IgD-negative memory B cell (primary cell): ENCODE measurements around the gene PALM. TPM values are rescaled to one million over a fixed set of nuclear protein-coding genes. Genes with fewer than 3 reads are reported as not detected.
A peak's percentile ranks its signal among the peaks of the same experiment; 100 is the strongest.

Source experiments
- H3K27ac Mint-ChIP-seq, 3 donors: one replicate each; pipeline ENCODE4 v1.8.0; 2020 to 2022; ENCODE audit warnings: mild to moderate bottlenecking in 3 of 3, mixed read lengths in 3 of 3, moderate library complexity in 1 of 3
- H3K27me3 Mint-ChIP-seq: one replicate; pipeline ENCODE4 v1.8.0; 2021; ENCODE audit warnings: mixed read lengths
- H3K36me3 Mint-ChIP-seq: one replicate; pipeline ENCODE4 v1.8.0; 2020; ENCODE audit warnings: mild to moderate bottlenecking, mixed read lengths
- H3K4me1 Mint-ChIP-seq, 3 donors: one replicate each; pipeline ENCODE4 v1.8.0; 2020 to 2022; ENCODE audit warnings: mixed read lengths in 3 of 3, mild to moderate bottlenecking in 1 of 3
- H3K4me3 Mint-ChIP-seq, 4 donors: one replicate each; pipeline ENCODE4 v1.8.0; 2020 to 2022; ENCODE audit warnings: mild to moderate bottlenecking in 4 of 4, mixed read lengths in 4 of 4, moderate library complexity in 3 of 4
- H3K9me3 Mint-ChIP-seq, 3 donors: one replicate each; pipeline ENCODE4 v1.8.0; 2020 to 2021; ENCODE audit warnings: mixed read lengths in 3 of 3, mild to moderate bottlenecking in 1 of 3
- polyA plus RNA-seq: library from polyadenylated mRNA; unstranded; fragments of 300-500 nt; fragmentation: Illumina TruSeq; gene quantifications from one replicate; pipeline ENCODE4 v1.2.3, GENCODE V29; 2021

PALM gene
- polyA plus RNA-seq, 1 donor from 2014 or later: not detected

- H3K27me3 Mint-ChIP-seq: no peaks in the 10 kb centered on the region
- no peak overlapping the region for H3K27ac Mint-ChIP-seq
- no peaks in the 10 kb centered on the region for H3K4me1 Mint-ChIP-seq
- no peak overlapping the region for H3K4me3 Mint-ChIP-seq
- H3K36me3 Mint-ChIP-seq: peaks cover 2% of the 10 kb centered on the region
- peaks cover 0 to 13% (median 0%) of the 10 kb centered on the region in 3 donors for H3K9me3 Mint-ChIP-seq
These were observed 49.3 kb downstream of the PALM start for GRCh38 chr19:757811-758668.

DNA sequence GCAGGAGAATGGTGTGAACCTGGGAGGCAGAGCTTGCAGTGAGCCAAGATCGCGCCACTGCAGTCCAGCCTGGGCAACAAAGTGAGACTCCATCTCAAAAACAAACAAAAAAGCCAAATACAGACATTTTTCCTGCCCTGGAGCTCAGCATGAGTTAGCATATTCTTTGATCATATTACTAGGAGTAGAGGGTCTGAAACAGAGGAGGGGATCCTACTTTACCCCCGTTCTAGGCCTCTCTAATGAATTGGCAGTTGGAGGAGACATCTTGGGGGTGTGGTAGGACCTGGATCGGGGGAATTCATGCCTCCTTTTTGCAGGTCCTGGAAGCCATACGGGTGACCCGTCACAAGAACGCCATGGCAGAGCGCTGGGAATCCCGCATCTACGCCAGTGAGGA, 54.4 kb downstream of the PALM start:
- Mint-ChIP-seq H3K9me3 (peaks cover 0 to 7% (median 0%) of the 10 kb centered on the region in 3 donors), H3K27me3 (peaks cover 4% of the 10 kb centered on the region), H3K4me3 (no peak overlapping the region), H3K4me1 (no peaks in the 10 kb centered on the region), H3K36me3 (peaks cover 2% of the 10 kb centered on the region), H3K27ac (no peak overlapping the region)

GRCh38 chr19:763869-764268, 55.1 kb downstream of the PALM start:
- H3K9me3 Mint-ChIP-seq: peaks cover 0 to 5% (median 0%) of the 10 kb centered on the region in 3 donors
- no peak overlapping the region for H3K27ac Mint-ChIP-seq
- H3K27me3 Mint-ChIP-seq: peaks cover 7% of the 10 kb centered on the region
- no peaks in the 10 kb centered on the region for H3K4me1 Mint-ChIP-seq
- H3K36me3 Mint-ChIP-seq: no peaks in the 10 kb centered on the region
- no peak overlapping the region for H3K4me3 Mint-ChIP-seq

DNA sequence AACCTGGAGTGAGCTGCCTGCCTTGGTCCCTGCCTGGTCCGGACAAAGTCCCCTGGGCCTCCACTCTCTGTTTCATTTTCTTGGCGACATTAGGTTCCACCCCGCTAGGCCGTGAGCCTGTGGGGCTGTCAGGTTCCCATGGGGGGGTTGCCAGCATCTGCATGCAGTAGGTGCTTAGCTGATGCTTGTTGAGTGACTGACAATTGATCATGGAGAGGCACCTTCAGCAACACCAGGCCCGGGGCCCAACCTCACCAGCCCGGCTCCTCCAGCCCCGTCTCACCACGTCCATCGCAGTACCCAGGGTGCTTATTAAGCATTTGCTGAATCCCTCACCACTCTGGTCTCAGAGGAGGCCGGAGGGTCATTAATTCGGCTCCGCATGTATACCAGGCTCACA, 55.6 kb downstream of the PALM start:
- Mint-ChIP-seq H3K27me3 (peaks cover 7% of the 10 kb centered on the region), H3K36me3 (no peaks in the 10 kb centered on the region), H3K27ac (no peak overlapping the region), H3K4me1 (no peaks in the 10 kb centered on the region), H3K4me3 (no peak overlapping the region), H3K9me3 (peaks cover 0 to 5% (median 0%) of the 10 kb centered on the region in 3 donors)

DNA sequence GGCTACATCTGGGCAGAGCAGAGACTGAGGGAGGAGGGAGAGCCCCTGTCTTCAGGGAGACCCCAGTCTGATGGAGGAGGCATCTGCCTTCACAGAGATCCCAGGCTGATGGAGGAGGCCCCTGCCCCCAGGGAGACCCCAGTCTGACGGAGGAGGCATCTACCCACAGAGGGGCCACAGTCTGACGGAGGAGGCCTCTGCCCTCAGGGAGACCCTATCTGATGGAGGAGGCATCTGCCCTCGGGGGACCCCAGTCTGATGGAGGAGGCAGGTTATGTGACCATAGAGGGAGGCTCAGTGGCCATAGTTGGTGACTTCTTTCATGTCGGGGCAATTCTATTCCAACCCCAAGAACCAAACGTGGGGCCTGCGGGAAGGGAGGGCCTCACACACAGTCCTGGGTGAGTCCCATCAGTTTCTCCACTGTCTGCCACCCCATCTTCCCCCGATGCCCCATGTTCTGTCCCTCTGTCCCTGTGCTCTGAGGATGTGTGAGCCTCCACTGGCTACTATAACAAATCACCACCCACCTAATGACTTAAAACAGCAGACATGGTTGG, 56.5 kb downstream of the PALM start:
- no peaks in the 10 kb centered on the region for H3K36me3 Mint-ChIP-seq
- H3K4me1 Mint-ChIP-seq: peaks cover 0 to 1% (median 1%) of the 10 kb centered on the region in 3 donors
- H3K27me3 Mint-ChIP-seq: peaks cover 8% of the 10 kb centered on the region
- peaks cover 0 to 2% (median 0%) of the 10 kb centered on the region in 3 donors for H3K9me3 Mint-ChIP-seq
- no peak overlapping the region for H3K4me3 Mint-ChIP-seq
- H3K27ac Mint-ChIP-seq: no peak overlapping the region

GRCh38 chr19:768424-768823, 59.7 kb downstream of the PALM start:
- peak overlapping the region in 1 of 3 donors; percentile 31 for H3K27ac Mint-ChIP-seq
- peak overlapping the region in 1 of 4 donors; percentile 22 for H3K4me3 Mint-ChIP-seq
- no peaks in the 10 kb centered on the region for H3K9me3 Mint-ChIP-seq
- H3K36me3 Mint-ChIP-seq: no peaks in the 10 kb centered on the region
- H3K4me1 Mint-ChIP-seq: peaks cover 0 to 3% (median 3%) of the 10 kb centered on the region in 3 donors
- peaks cover 13% of the 10 kb centered on the region for H3K27me3 Mint-ChIP-seq

DNA sequence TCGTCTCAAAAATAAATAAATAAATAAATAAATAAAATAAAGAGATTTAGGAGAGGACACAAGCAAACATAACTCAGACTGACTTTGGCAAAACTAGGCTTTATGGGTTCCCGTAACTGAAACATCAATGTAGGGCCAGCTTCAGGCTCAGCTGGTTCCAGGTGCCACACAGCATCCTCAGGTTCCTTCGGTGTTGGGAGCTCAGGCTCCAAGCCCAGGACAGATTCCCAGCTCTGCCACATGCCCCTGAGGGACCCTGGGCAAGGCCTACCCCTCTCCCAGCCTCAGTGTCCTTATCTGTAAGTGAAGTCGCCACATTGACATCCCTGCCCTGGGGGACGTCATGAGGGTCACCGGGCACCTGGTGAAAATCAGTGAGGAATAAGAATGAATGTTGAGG, 60.9 kb downstream of the PALM start:
- no peaks in the 10 kb centered on the region for H3K36me3 Mint-ChIP-seq
- H3K27me3 Mint-ChIP-seq: peaks cover 13% of the 10 kb centered on the region
- no peaks in the 10 kb centered on the region for H3K9me3 Mint-ChIP-seq

DNA sequence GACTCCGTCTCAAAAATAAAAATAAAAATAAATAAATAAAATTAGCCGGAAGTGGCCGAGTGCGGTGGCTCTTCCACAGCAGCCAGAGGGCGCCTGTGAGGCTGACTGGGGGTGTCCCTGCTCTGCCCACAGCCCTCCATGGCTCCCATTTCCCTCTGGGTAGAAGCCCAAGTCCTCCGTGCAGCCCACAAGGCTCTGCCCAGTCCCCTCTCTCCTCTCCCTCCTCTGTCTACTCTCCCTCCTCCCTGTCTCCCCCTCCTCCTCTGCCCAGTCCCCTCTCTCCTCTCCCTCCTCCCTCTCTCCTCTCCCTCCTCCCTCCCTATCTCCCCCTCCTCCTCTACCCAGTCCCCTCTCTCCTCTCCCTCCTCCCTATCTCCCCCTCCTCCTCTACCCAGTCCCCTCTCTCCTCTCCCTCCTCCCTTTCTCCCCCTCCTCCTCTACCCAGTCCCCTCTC, 62.6 kb downstream of the PALM start:
- Mint-ChIP-seq H3K9me3 (no peaks in the 10 kb centered on the region), H3K4me1 (peaks cover 0 to 3% (median 3%) of the 10 kb centered on the region in 3 donors), H3K4me3 (no peak overlapping the region), H3K27ac (no peak overlapping the region), H3K27me3 (peaks cover 14% of the 10 kb centered on the region), H3K36me3 (no peaks in the 10 kb centered on the region)

More for the DNA sequence above, 60.9 kb downstream of the PALM start:
- H3K4me3 Mint-ChIP-seq: no peak overlapping the region
- H3K27ac Mint-ChIP-seq: no peak overlapping the region
- H3K4me1 Mint-ChIP-seq: peaks cover 0 to 3% (median 3%) of the 10 kb centered on the region in 3 donors

- Mint-ChIP-seq H3K27ac (no peak overlapping the region), H3K9me3 (no peaks in the 10 kb centered on the region), H3K4me3 (no peak overlapping the region), H3K36me3 (no peaks in the 10 kb centered on the region), H3K27me3 (peaks cover 13% of the 10 kb centered on the region), H3K4me1 (peaks cover 0 to 3% (median 3%) of the 10 kb centered on the region in 3 donors)
These were observed 63.3 kb downstream of the PALM start for GRCh38 chr19:772063-772462.

- no peak overlapping the region for H3K27ac Mint-ChIP-seq
- H3K4me1 Mint-ChIP-seq: peaks cover 0 to 3% (median 3%) of the 10 kb centered on the region in 3 donors
- no peaks in the 10 kb centered on the region for H3K36me3 Mint-ChIP-seq
- H3K27me3 Mint-ChIP-seq: peaks cover 11% of the 10 kb centered on the region
- no peaks in the 10 kb centered on the region for H3K9me3 Mint-ChIP-seq
- no peak overlapping the region for H3K4me3 Mint-ChIP-seq
These were observed 64.1 kb downstream of the PALM start for GRCh38 chr19:772730-773436.

DNA sequence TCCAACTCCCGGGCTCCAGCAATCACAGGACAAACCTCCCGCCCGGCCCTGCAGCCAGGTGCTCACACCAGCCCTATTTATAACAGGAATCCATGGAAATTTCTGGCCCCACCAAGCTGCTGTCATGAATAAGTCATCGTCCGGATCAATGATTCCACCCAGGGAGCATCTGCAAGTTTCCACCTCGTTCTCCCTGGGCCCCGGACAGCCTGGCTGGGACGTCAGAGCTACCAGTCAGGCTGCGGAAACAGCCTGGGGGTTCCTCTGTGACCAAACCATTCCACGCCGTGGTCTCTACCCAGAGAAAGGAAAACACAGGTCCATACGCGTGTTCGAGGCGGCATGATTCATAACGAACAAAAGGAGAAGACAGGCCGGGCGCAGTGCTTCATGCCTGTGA, 67.8 kb downstream of the PALM start:
- H3K4me3 Mint-ChIP-seq: no peak overlapping the region
- H3K9me3 Mint-ChIP-seq: no peaks in the 10 kb centered on the region
- no peaks in the 10 kb centered on the region for H3K36me3 Mint-ChIP-seq
- H3K4me1 Mint-ChIP-seq: no peaks in the 10 kb centered on the region
- H3K27ac Mint-ChIP-seq: no peak overlapping the region
- H3K27me3 Mint-ChIP-seq: peaks cover 7% of the 10 kb centered on the region

GRCh38 chr19:778910-779653, 70.3 kb downstream of the PALM start:
- Mint-ChIP-seq H3K9me3 (no peaks in the 10 kb centered on the region), H3K27me3 (peaks cover 6% of the 10 kb centered on the region), H3K36me3 (no peaks in the 10 kb centered on the region), H3K4me1 (no peaks in the 10 kb centered on the region), H3K27ac (no peak overlapping the region), H3K4me3 (no peak overlapping the region)

DNA sequence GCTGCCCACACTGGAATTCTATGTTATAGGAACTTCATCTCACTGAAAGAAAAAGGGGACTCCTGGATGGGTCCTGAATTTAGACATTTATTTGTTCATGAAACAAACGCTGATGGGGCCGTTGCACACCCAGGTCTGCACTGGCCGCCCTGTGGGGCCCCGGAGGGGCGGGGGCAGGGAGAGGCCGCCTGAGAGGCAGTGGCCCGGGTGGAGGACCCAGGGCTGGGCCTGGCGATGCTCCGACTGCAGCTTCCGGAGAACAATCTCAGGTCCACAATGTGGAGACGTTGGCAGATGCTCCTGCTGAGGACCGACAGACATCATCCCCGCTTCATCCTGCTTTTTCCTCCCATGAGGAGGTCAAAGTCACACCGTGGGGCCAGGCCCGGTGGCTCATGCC, 72.2 kb downstream of the PALM start:
- Mint-ChIP-seq H3K27ac (no peak overlapping the region), H3K4me3 (no peak overlapping the region), H3K4me1 (no peaks in the 10 kb centered on the region), H3K27me3 (peaks cover 6% of the 10 kb centered on the region), H3K9me3 (no peaks in the 10 kb centered on the region), H3K36me3 (no peaks in the 10 kb centered on the region)

DNA sequence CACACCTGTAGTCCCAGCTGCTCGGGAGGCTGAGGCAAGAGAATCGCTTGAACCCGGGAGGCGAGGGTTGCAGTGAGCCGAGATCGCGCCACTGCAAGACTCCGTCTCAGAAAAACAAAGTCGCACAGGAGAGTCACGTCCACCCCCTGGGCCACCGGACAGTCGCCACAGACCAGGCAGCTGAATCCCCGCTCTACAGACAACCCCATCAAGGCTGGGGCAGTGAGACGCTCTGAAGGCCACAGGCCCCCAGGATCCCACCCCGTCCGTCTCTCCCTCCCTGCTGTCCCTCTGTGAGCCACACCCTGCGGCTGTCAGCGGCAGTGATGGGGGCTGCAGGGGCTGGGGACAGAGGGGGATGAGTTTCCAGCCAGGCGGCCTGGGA, 73.1 kb downstream of the PALM start:
- H3K4me3 Mint-ChIP-seq: no peak overlapping the region
- no peaks in the 10 kb centered on the region for H3K4me1 Mint-ChIP-seq
- peaks cover 5% of the 10 kb centered on the region for H3K27me3 Mint-ChIP-seq
- no peak overlapping the region for H3K27ac Mint-ChIP-seq
- no peaks in the 10 kb centered on the region for H3K36me3 Mint-ChIP-seq
- no peaks in the 10 kb centered on the region for H3K9me3 Mint-ChIP-seq
